ENCODE data around the gene TP53TG5.

DNA sequence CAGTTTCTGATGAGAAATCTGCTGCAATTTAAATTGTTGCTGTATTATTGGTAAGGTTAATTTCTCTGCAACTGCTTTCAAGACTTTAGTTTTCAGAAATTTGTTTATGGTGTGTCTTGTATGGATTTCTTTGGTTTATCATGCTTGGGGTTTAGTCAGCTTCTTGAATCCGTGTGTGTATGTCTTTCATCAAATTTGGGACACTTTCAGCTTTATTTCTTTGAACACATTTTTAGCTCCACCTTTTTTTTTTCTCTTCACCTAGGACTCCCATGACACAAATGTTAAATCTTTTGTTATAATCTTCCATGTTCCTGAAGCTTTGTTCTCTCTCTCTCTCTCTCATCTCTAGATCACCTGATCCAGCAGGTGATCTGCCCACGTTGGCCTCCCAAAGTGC lies 13.4 kb upstream of the TP53TG5 start:
- TF ChIP-seq POLR2A (IDR thresholded peaks at IDR 0.05; ENCODE audit: low read depth, low read length) (no peak), POLR2AphosphoS5 (IDR thresholded peaks at IDR 0.05; ENCODE audit: low read depth, low read length) (no peak)
